Fibroblast of pulmonary artery (primary cell): ENCODE measurements around the gene DEPDC5.

ENCODE experiments used
- DNase-seq: peaks from one replicate; pipeline ENCODE4 v3.0.0-alpha.2; 2010; ENCODE audit warnings: low read depth
- H3K4me3 ChIP-seq: replicated peaks from 2 replicates; pipeline ENCODE4 v1.5.1; 2011; ENCODE audit warnings: low read depth, mild to moderate bottlenecking, control low read depth, low read length, moderate library complexity
- CTCF ChIP-seq: IDR thresholded peaks from 2 replicates; pipeline ENCODE4 v1.5.1; 2011; ENCODE audit warnings: mild to moderate bottlenecking, control low read depth, low read length, inconsistent platforms; ENCODE audit errors: missing control alignments

DEPDC5 gene

GRCh38 chr22:31933406-31933805, 179.6 kb downstream of the DEPDC5 start:
- DNase-seq: no peak
- H3K4me3 ChIP-seq: no peak overlapping the region
- TF ChIP-seq CTCF: no peak

- no peak overlapping the region for H3K4me3 ChIP-seq
- DNase-seq: no peak
- TF ChIP-seq CTCF: no peak
These were observed 180.1 kb downstream of the DEPDC5 start for GRCh38 chr22:31933816-31934482.

GRCh38 chr22:31935961-31936635, 182.3 kb downstream of the DEPDC5 start:
- no peak overlapping the region for H3K4me3 ChIP-seq
- DNase-seq: no peak
- no peak for TF ChIP-seq CTCF

GRCh38 chr22:31937341-31937740, 183.5 kb downstream of the DEPDC5 start:
- no peak overlapping the region for H3K4me3 ChIP-seq
- TF ChIP-seq CTCF: no peak
- DNase-seq: no peak

- no peak overlapping the region for H3K4me3 ChIP-seq
- no peak for TF ChIP-seq CTCF
- no peak for DNase-seq
These were observed 184.5 kb downstream of the DEPDC5 start for GRCh38 chr22:31938296-31938695.

GRCh38 chr22:31940506-31940905, 186.7 kb downstream of the DEPDC5 start:
- no peak overlapping the region for H3K4me3 ChIP-seq
- DNase-seq: no peak
- no peak for TF ChIP-seq CTCF

- no peak for DNase-seq
- no peak for TF ChIP-seq CTCF
- no peak overlapping the region for H3K4me3 ChIP-seq
These were observed 188.3 kb downstream of the DEPDC5 start for GRCh38 chr22:31942091-31942490.
